ENCODE results near the gene COX14.
"Not testable (repeated sequence)": the region's sequence is repeated elsewhere in the genome, so short reads cannot be mapped to it uniquely, and the experiment has no call there.

DNA sequence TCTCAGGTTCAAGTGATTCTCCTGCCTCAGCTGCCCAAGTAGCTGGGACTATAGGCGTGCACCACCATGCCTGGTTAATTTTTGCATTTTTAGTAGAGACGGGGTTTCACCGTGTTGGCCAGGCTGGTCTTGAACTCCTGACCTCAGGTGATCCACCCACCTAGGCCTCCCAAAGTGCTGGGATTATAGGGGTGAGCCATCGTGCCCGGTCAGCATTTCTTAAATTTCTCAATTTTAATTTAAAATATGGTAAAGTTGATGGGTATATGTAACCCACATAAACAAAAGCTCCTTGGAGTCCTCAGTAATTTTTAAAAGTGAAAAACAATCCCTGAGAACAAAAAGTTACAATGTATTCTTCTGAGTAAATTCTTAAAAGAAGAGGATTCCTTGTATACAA is 42.9 kb downstream of the COX14 start:
- TF ChIP-seq, protein P1, sequence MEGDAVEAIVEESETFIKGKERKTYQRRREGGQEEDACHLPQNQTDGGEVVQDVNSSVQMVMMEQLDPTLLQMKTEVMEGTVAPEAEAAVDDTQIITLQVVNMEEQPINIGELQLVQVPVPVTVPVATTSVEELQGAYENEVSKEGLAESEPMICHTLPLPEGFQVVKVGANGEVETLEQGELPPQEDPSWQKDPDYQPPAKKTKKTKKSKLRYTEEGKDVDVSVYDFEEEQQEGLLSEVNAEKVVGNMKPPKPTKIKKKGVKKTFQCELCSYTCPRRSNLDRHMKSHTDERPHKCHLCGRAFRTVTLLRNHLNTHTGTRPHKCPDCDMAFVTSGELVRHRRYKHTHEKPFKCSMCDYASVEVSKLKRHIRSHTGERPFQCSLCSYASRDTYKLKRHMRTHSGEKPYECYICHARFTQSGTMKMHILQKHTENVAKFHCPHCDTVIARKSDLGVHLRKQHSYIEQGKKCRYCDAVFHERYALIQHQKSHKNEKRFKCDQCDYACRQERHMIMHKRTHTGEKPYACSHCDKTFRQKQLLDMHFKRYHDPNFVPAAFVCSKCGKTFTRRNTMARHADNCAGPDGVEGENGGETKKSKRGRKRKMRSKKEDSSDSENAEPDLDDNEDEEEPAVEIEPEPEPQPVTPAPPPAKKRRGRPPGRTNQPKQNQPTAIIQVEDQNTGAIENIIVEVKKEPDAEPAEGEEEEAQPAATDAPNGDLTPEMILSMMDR (tag by site-specific recombination; IDR thresholded peaks at IDR 0.05), result not testable (repeated sequence)
- not testable (repeated sequence) for TF ChIP-seq KLF16 (tag by site-specific recombination; IDR thresholded peaks at IDR 0.05); ZNF48 (tag by site-specific recombination; IDR thresholded peaks at IDR 0.05); ZBTB21 (tag by site-specific recombination; IDR thresholded peaks at IDR 0.05); MYNN (tag by site-specific recombination; IDR thresholded peaks at IDR 0.05; ENCODE audit: borderline replicate concordance); SP2 (tag by site-specific recombination; IDR thresholded peaks at IDR 0.05); ZNF266 (tag by site-specific recombination; IDR thresholded peaks at IDR 0.05; ENCODE audit: low read depth); ZNF138 (tag by site-specific recombination; IDR thresholded peaks at IDR 0.05; ENCODE audit: borderline replicate concordance); ZNF157 (tag by site-specific recombination; IDR thresholded peaks at IDR 0.05); ZNF514 (tag by site-specific recombination; IDR thresholded peaks at IDR 0.05); ZSCAN30 (tag by site-specific recombination; IDR thresholded peaks at IDR 0.05); ZNF274 (IDR thresholded peaks at IDR 0.05; ENCODE audit: low read length); ZNF274 (tag by site-specific recombination; IDR thresholded peaks at IDR 0.05; ENCODE audit: borderline replicate concordance)
- TF ChIP-seq, protein P2, sequence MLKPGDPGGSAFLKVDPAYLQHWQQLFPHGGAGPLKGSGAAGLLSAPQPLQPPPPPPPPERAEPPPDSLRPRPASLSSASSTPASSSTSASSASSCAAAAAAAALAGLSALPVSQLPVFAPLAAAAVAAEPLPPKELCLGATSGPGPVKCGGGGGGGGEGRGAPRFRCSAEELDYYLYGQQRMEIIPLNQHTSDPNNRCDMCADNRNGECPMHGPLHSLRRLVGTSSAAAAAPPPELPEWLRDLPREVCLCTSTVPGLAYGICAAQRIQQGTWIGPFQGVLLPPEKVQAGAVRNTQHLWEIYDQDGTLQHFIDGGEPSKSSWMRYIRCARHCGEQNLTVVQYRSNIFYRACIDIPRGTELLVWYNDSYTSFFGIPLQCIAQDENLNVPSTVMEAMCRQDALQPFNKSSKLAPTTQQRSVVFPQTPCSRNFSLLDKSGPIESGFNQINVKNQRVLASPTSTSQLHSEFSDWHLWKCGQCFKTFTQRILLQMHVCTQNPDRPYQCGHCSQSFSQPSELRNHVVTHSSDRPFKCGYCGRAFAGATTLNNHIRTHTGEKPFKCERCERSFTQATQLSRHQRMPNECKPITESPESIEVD (tag by site-specific recombination; IDR thresholded peaks at IDR 0.05), result not testable (repeated sequence)
- TF ChIP-seq, protein P3, sequence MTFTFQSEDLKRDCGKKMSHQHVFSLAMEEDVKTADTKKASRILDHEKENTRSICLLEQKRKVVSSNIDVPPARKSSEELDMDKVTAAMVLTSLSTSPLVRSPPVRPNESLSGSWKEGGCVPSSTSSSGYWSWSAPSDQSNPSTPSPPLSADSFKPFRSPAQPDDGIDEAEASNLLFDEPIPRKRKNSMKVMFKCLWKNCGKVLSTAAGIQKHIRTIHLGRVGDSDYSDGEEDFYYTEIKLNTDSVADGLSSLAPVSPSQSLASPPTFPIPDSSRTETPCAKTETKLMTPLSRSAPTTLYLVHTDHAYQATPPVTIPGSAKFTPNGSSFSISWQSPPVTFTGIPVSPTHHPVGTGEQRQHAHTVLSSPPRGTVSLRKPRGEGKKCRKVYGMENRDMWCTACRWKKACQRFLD (tag by site-specific recombination; IDR thresholded peaks at IDR 0.05), result not testable (repeated sequence)

Data from HEK293 (cell line).